ENCODE results near the gene NAA50. TPM values are rescaled to one million over a fixed set of nuclear protein-coding genes. Genes with fewer than 3 reads are reported as not detected.

Gene NAA50
- total RNA-seq = 163 and 169 TPM in 2 replicates

DNA sequence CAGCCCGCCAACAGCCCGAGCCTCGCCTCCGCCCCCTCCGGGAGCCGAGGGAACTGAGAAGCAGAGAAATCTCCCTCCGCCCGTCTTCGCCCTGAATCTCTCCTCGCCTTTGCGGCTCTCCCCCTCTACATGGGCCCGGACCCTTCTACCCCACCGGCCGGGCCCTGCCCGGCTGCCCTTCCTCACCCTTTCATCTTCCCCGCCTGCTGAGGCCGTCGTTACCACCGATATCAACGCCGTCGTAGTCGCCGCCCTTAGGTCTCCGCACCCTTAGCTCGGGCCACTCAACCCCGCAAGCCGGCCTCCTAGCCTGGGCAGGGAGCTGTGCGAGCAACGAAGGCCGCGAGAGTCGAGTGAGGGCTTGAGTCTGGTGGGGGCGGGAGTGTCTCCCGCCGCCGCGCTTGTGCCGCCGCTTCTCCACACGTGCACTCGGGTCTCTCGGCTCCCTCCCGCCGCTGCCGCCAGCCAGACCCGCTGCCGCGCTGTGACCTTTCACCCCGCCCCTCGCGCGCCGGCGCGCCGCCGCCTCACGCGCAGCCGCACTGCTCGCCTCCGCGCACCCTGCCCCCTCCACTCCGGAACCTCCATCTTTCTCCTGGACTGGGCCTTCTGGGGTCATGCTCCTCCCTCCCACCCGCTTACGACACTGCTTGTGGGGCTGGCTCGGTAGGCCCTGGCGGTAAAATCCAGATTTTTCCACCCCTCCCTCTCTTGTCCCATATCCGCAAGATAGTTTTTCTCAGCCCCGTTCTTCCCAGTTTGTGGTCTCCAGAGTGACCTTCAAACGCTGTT, at the start of gene NAA50:
TSS of gene NAA50 (minus strand) at position 494 of the 792 bp plus-strand sequence. CDS start at position 194, 300 bp downstream.
- no peaks in the 10 kb centered on the region for H3K36me3 ChIP-seq (ENCODE audit: insufficient read depth, low read length)
- H4K20me1 ChIP-seq (ENCODE audit: insufficient read depth, low read length) = peaks cover 29% of the 10 kb centered on the region
- peak within 1 kb of the TSS; percentile 100 for H3K27ac ChIP-seq (ENCODE audit: low read depth, low read length)
- H3K4me3 ChIP-seq (ENCODE audit: insufficient read depth, low read length) = peak within 1 kb of the TSS; percentile 93
- peaks cover 46% of the 10 kb centered on the region for H3K4me1 ChIP-seq (ENCODE audit: insufficient read depth, low read length)
- peak within 1 kb of the TSS; percentile 88 for H2AFZ ChIP-seq (ENCODE audit: low read length)
- peaks cover 90% of the 10 kb centered on the region for H3K79me2 ChIP-seq (ENCODE audit: insufficient read depth, low read length)
- H3K27me3 ChIP-seq (ENCODE audit: insufficient read depth, low read length) = no peaks in the 10 kb centered on the region
- no peaks in the 10 kb centered on the region for H3K9me3 ChIP-seq (ENCODE audit: low read depth, low read length)
- peak; percentile 92 for DNase-seq (ENCODE audit: insufficient read length, low spot score, missing footprints)
- TF ChIP-seq, protein P1, sequence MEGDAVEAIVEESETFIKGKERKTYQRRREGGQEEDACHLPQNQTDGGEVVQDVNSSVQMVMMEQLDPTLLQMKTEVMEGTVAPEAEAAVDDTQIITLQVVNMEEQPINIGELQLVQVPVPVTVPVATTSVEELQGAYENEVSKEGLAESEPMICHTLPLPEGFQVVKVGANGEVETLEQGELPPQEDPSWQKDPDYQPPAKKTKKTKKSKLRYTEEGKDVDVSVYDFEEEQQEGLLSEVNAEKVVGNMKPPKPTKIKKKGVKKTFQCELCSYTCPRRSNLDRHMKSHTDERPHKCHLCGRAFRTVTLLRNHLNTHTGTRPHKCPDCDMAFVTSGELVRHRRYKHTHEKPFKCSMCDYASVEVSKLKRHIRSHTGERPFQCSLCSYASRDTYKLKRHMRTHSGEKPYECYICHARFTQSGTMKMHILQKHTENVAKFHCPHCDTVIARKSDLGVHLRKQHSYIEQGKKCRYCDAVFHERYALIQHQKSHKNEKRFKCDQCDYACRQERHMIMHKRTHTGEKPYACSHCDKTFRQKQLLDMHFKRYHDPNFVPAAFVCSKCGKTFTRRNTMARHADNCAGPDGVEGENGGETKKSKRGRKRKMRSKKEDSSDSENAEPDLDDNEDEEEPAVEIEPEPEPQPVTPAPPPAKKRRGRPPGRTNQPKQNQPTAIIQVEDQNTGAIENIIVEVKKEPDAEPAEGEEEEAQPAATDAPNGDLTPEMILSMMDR (IDR thresholded peaks at IDR 0.05; ENCODE audit: extremely low read depth, low read depth, low read length) = no peak
- peak within 1 kb of the TSS; percentile 89 for H3K4me2 ChIP-seq (ENCODE audit: insufficient read depth, low read length)

DNA sequence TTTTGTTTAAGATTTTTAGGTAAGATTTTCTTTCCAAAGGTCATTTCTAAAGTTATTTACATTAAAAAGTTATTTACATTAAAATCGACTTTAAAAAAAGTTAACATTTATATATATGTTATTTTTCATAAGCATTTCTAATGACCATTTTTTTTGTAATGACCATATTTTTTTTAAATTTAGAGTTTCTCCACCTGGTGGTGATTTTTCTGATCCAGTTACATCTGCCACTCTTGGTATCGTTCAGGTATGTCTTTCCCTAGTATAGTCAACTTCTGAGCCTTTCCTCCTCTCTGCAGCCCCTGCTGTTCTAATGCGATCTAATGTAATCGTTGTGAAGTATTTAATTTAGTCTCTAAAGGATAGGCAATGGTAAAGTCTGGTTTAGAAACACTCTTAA, 49.6 kb upstream of the NAA50 start:
- Histone ChIP-seq H3K4me2 (ENCODE audit: insufficient read depth, low read length) (no peak overlapping the region), H3K4me1 (ENCODE audit: insufficient read depth, low read length) (no peaks in the 10 kb centered on the region), H3K27ac (ENCODE audit: low read depth, low read length) (no peak overlapping the region), H3K4me3 (ENCODE audit: insufficient read depth, low read length) (no peak overlapping the region), H3K9me3 (ENCODE audit: low read depth, low read length) (no peaks in the 10 kb centered on the region), H3K79me2 (ENCODE audit: insufficient read depth, low read length) (no peaks in the 10 kb centered on the region), H2AFZ (ENCODE audit: low read length) (no peak overlapping the region), H4K20me1 (ENCODE audit: insufficient read depth, low read length) (no peaks in the 10 kb centered on the region), H3K36me3 (ENCODE audit: insufficient read depth, low read length) (peaks cover 35% of the 10 kb centered on the region), H3K27me3 (ENCODE audit: insufficient read depth, low read length) (no peaks in the 10 kb centered on the region)
- TF ChIP-seq, protein P1 (IDR thresholded peaks at IDR 0.05; ENCODE audit: extremely low read depth, low read depth, low read length) = no peak
- no peak for DNase-seq (ENCODE audit: insufficient read length, low spot score, missing footprints)

DNA sequence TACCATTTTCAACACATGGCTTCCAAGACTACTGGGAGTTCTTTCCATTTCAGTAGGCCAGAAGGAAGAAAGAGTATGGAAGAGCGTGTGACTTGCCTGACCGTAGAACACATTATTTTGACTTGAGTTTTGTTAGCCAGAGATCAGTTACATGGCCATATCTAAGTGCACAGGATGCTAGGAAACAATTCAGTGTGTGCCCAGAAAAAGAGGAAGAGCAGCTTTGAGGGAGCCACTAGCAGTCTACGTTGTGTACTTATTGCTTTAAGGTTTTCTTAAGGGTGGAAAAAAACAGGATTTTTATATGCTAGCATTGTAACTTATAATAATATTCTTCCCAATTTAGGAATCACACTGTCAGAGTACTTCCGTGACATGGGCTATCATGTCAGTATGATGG, 48.5 kb upstream of the NAA50 start:
- peaks cover 33% of the 10 kb centered on the region for H3K36me3 ChIP-seq (ENCODE audit: insufficient read depth, low read length)
- H3K4me1 ChIP-seq (ENCODE audit: insufficient read depth, low read length) = no peaks in the 10 kb centered on the region
- no peaks in the 10 kb centered on the region for H3K9me3 ChIP-seq (ENCODE audit: low read depth, low read length)
- no peak overlapping the region for H3K4me2 ChIP-seq (ENCODE audit: insufficient read depth, low read length)
- H3K27me3 ChIP-seq (ENCODE audit: insufficient read depth, low read length) = no peaks in the 10 kb centered on the region
- no peaks in the 10 kb centered on the region for H4K20me1 ChIP-seq (ENCODE audit: insufficient read depth, low read length)
- no peak for DNase-seq (ENCODE audit: insufficient read length, low spot score, missing footprints)
- no peak overlapping the region for H2AFZ ChIP-seq (ENCODE audit: low read length)
- TF ChIP-seq, protein P1 (IDR thresholded peaks at IDR 0.05; ENCODE audit: extremely low read depth, low read depth, low read length) = no peak
- H3K79me2 ChIP-seq (ENCODE audit: insufficient read depth, low read length) = no peaks in the 10 kb centered on the region
- no peak overlapping the region for H3K27ac ChIP-seq (ENCODE audit: low read depth, low read length)
- H3K4me3 ChIP-seq (ENCODE audit: insufficient read depth, low read length) = no peak overlapping the region

DNA sequence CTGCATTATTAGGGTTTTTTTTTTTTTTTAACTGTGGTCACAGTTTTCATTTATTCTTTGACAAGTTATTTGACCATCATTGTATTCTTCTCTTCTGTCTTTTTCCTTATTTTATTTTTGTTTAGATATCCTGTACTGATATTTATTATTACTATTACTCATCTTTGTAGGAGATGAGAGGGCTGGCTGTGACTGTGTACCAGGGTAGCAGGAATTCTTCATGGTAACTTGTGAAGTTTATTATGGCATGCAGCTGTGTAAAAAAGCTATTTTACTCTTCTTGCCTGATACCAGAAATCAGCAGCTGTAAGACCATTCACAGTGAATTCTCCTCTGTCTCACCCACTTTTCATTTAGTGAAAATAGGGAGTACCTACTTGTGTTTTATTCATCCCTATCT, 45.3 kb upstream of the NAA50 start:
- H3K9me3 ChIP-seq (ENCODE audit: low read depth, low read length) = no peaks in the 10 kb centered on the region
- H3K4me3 ChIP-seq (ENCODE audit: insufficient read depth, low read length) = no peak overlapping the region
- no peak overlapping the region for H3K27ac ChIP-seq (ENCODE audit: low read depth, low read length)
- peaks cover 22% of the 10 kb centered on the region for H3K36me3 ChIP-seq (ENCODE audit: insufficient read depth, low read length)
- DNase-seq (ENCODE audit: insufficient read length, low spot score, missing footprints) = no peak
- H4K20me1 ChIP-seq (ENCODE audit: insufficient read depth, low read length) = no peaks in the 10 kb centered on the region
- H3K27me3 ChIP-seq (ENCODE audit: insufficient read depth, low read length) = no peaks in the 10 kb centered on the region
- TF ChIP-seq, protein P1 (IDR thresholded peaks at IDR 0.05; ENCODE audit: extremely low read depth, low read depth, low read length) = no peak
- no peak overlapping the region for H2AFZ ChIP-seq (ENCODE audit: low read length)
- peaks cover 9% of the 10 kb centered on the region for H3K4me1 ChIP-seq (ENCODE audit: insufficient read depth, low read length)
- no peaks in the 10 kb centered on the region for H3K79me2 ChIP-seq (ENCODE audit: insufficient read depth, low read length)
- no peak overlapping the region for H3K4me2 ChIP-seq (ENCODE audit: insufficient read depth, low read length)
